ENCODE data around the gene PITPNC1.
"Not testable (repeated sequence)": the region's sequence is repeated elsewhere in the genome, so short reads cannot be mapped to it uniquely, and the experiment has no call there.

PITPNC1 gene

GRCh38 chr17:67493812-67494211 lies 116.7 kb downstream of the PITPNC1 start:
- no peaks in the 10 kb centered on the region for H3K9me2 ChIP-seq (ENCODE audit: low read depth, low read length)
- TF ChIP-seq CTCF (IDR thresholded peaks at IDR 0.05; ENCODE audit: low read length), result no peak
- no peak for TF ChIP-seq EZH2 (IDR thresholded peaks at IDR 0.05; ENCODE audit: borderline replicate concordance, low read length)
- peaks cover 3% of the 10 kb centered on the region for H3K27me3 ChIP-seq (ENCODE audit: insufficient read depth, low read length)
- H3K4me1 ChIP-seq (ENCODE audit: insufficient read depth, low read length, severe bottlenecking), result no peaks in the 10 kb centered on the region
- no peaks in the 10 kb centered on the region; the same call in 1 of the 2 replicates for H3K36me3 ChIP-seq (ENCODE audit: insufficient read depth, low read length)
- H3K4me3 ChIP-seq (ENCODE audit: low read depth, low read length, poor library complexity, severe bottlenecking), result no peak overlapping the region
- H3K27ac ChIP-seq (ENCODE audit: low read depth, low read length, poor library complexity, severe bottlenecking), result no peak overlapping the region
- no peaks in the 10 kb centered on the region for H3K79me2 ChIP-seq (ENCODE audit: insufficient read depth, low read length)
- no peak overlapping the region for H3K4me2 ChIP-seq (ENCODE audit: low read length)
- no peak overlapping the region for H2AFZ ChIP-seq (ENCODE audit: low read length)
- 0 out of 2 replicates have a peak, but pooled peaks cover 3% of the 10 kb centered on the region for H3K9me3 ChIP-seq (ENCODE audit: low read length)
- H3K9ac ChIP-seq (ENCODE audit: low read length), result no peak overlapping the region
- no peaks in the 10 kb centered on the region for H4K20me1 ChIP-seq (ENCODE audit: insufficient read depth, low read length)
- no peaks in the 10 kb centered on the region for H3F3A ChIP-seq (ENCODE audit: insufficient read depth, low read length)

GRCh38 chr17:67495534-67495933 lies 118.5 kb downstream of the PITPNC1 start:
- H3K27me3 ChIP-seq (ENCODE audit: insufficient read depth, low read length); H3K27ac ChIP-seq (ENCODE audit: low read depth, low read length, poor library complexity, severe bottlenecking); H3K4me3 ChIP-seq (ENCODE audit: low read depth, low read length, poor library complexity, severe bottlenecking); H3F3A ChIP-seq (ENCODE audit: insufficient read depth, low read length); H3K9ac ChIP-seq (ENCODE audit: low read length); H3K4me2 ChIP-seq (ENCODE audit: low read length); H3K9me2 ChIP-seq (ENCODE audit: low read depth, low read length); H3K79me2 ChIP-seq (ENCODE audit: insufficient read depth, low read length); H4K20me1 ChIP-seq (ENCODE audit: insufficient read depth, low read length); H3K36me3 ChIP-seq (ENCODE audit: insufficient read depth, low read length); H2AFZ ChIP-seq (ENCODE audit: low read length); H3K4me1 ChIP-seq (ENCODE audit: insufficient read depth, low read length, severe bottlenecking); H3K9me3 ChIP-seq (ENCODE audit: low read length): not testable (repeated sequence)

- no peak overlapping the region for H3K4me3 ChIP-seq (ENCODE audit: low read depth, low read length, poor library complexity, severe bottlenecking)
- H3F3A ChIP-seq (ENCODE audit: insufficient read depth, low read length), result no peaks in the 10 kb centered on the region
- peaks cover 1% of the 10 kb centered on the region for H3K27me3 ChIP-seq (ENCODE audit: insufficient read depth, low read length)
- TF ChIP-seq EZH2 (IDR thresholded peaks at IDR 0.05; ENCODE audit: borderline replicate concordance, low read length), result no peak
- no peak for TF ChIP-seq CTCF (IDR thresholded peaks at IDR 0.05; ENCODE audit: low read length)
- H3K4me2 ChIP-seq (ENCODE audit: low read length), result no peak overlapping the region
- no peak overlapping the region for H2AFZ ChIP-seq (ENCODE audit: low read length)
- no peaks in the 10 kb centered on the region for H3K9me2 ChIP-seq (ENCODE audit: low read depth, low read length)
- no peak overlapping the region for H3K27ac ChIP-seq (ENCODE audit: low read depth, low read length, poor library complexity, severe bottlenecking)
- H4K20me1 ChIP-seq (ENCODE audit: insufficient read depth, low read length), result no peaks in the 10 kb centered on the region
- H3K79me2 ChIP-seq (ENCODE audit: insufficient read depth, low read length), result no peaks in the 10 kb centered on the region
- no peaks in the 10 kb centered on the region for H3K36me3 ChIP-seq (ENCODE audit: insufficient read depth, low read length)
- H3K9me3 ChIP-seq (ENCODE audit: low read length), result 0 out of 2 replicates have a peak, but pooled peaks cover 3% of the 10 kb centered on the region
- no peaks in the 10 kb centered on the region for H3K4me1 ChIP-seq (ENCODE audit: insufficient read depth, low read length, severe bottlenecking)
- no peak overlapping the region for H3K9ac ChIP-seq (ENCODE audit: low read length)
Measured at GRCh38 chr17:67496286-67496685, 119.2 kb downstream of the PITPNC1 start.

- Histone ChIP-seq H3K79me2 (ENCODE audit: insufficient read depth, low read length) (no peaks in the 10 kb centered on the region), H3K27ac (ENCODE audit: low read depth, low read length, poor library complexity, severe bottlenecking) (no peak overlapping the region), H3K9me3 (ENCODE audit: low read length) (0 out of 2 replicates have a peak, but pooled peaks cover 3% of the 10 kb centered on the region), H3K4me1 (ENCODE audit: insufficient read depth, low read length, severe bottlenecking) (no peaks in the 10 kb centered on the region), H3K36me3 (ENCODE audit: insufficient read depth, low read length) (no peaks in the 10 kb centered on the region), H2AFZ (ENCODE audit: low read length) (no peak overlapping the region), H3K4me3 (ENCODE audit: low read depth, low read length, poor library complexity, severe bottlenecking) (no peak overlapping the region), H4K20me1 (ENCODE audit: insufficient read depth, low read length) (no peaks in the 10 kb centered on the region), H3K4me2 (ENCODE audit: low read length) (no peak overlapping the region), H3K9ac (ENCODE audit: low read length) (no peak overlapping the region), H3F3A (ENCODE audit: insufficient read depth, low read length) (no peaks in the 10 kb centered on the region), H3K27me3 (ENCODE audit: insufficient read depth, low read length) (no peaks in the 10 kb centered on the region; the same call in 1 of the 2 replicates), H3K9me2 (ENCODE audit: low read depth, low read length) (no peaks in the 10 kb centered on the region)
- TF ChIP-seq EZH2 (IDR thresholded peaks at IDR 0.05; ENCODE audit: borderline replicate concordance, low read length), result no peak
- no peak for TF ChIP-seq CTCF (IDR thresholded peaks at IDR 0.05; ENCODE audit: low read length)
Measured at GRCh38 chr17:67499685-67500084, 122.6 kb downstream of the PITPNC1 start.

Measured in OCI-LY1 (cell line).